Testis (tissue), 2 donors: ENCODE measurements around the gene TBL1X.

Experiments
- CTCF ChIP-seq, 3 experiments: fragments of 450-650 bp in 2 of 3; fragments of 200-600 bp in 1 of 3; sonication (generic) in 1 of 3; IDR thresholded peaks; one replicate each; pipeline ENCODE4 v1.5.1; 2016 to 2019; ENCODE audit warnings: antibody characterized with exemption in 3 of 3, mild to moderate bottlenecking in 2 of 3, moderate library complexity in 1 of 3
- POLR2A ChIP-seq: fragments of 450-650 bp; IDR thresholded peaks from one replicate; pipeline ENCODE4 v1.6.1; 2017; ENCODE audit warnings: antibody characterized with exemption, mild to moderate bottlenecking, moderate library complexity

- no peak for TF ChIP-seq POLR2A
- no peak for TF ChIP-seq CTCF (IDR thresholded peaks at IDR 0.05)
Measured at GRCh38 chrX:9562851-9563250, 98.0 kb downstream of the TBL1X start.
